C4-2B (cell line): ENCODE data around the gene SNTG2.

Experiments
- H3K27ac ChIP-seq: fragments of 450-650 bp; 2 replicates; pipeline ENCODE4 v1.5.1; 2017
- CTCF ChIP-seq: fragments of 450-650 bp; conservative IDR thresholded peaks from 2 replicates; pipeline ENCODE4 v1.5.1; 2017; ENCODE audit warnings: mild to moderate bottlenecking
- ZFX ChIP-seq: fragments of 450-650 bp; IDR thresholded peaks from 2 replicates; pipeline ENCODE4 v1.6.1; 2017

SNTG2 gene

GRCh38 chr2:1393321-1393720 lies 442.7 kb downstream of the SNTG2 start:
- no peak for TF ChIP-seq CTCF

GRCh38 chr2:1394709-1395408 lies 444.2 kb downstream of the SNTG2 start:
- TF ChIP-seq CTCF, result no peak
- no peak for TF ChIP-seq ZFX

More at GRCh38 chr2:1393321-1393720, 442.7 kb downstream of the SNTG2 start:
- no peak overlapping the region for H3K27ac ChIP-seq

GRCh38 chr2:1397350-1397749 lies 446.7 kb downstream of the SNTG2 start:
- TF ChIP-seq CTCF, result no peak
- TF ChIP-seq ZFX, result no peak
- no peak overlapping the region for H3K27ac ChIP-seq

More at GRCh38 chr2:1394709-1395408, 444.2 kb downstream of the SNTG2 start:
- no peak overlapping the region for H3K27ac ChIP-seq

GRCh38 chr2:1398191-1398590 lies 447.5 kb downstream of the SNTG2 start:
- TF ChIP-seq CTCF (no peak), ZFX (no peak)
- H3K27ac ChIP-seq, result no peak overlapping the region

GRCh38 chr2:1400943-1401735 lies 450.5 kb downstream of the SNTG2 start:
- TF ChIP-seq ZFX (no peak), CTCF (no peak)
- no peak overlapping the region for H3K27ac ChIP-seq

- TF ChIP-seq CTCF (no peak), ZFX (no peak)
- no peak overlapping the region for H3K27ac ChIP-seq
These were observed 451.4 kb downstream of the SNTG2 start for GRCh38 chr2:1402064-1402463.

- TF ChIP-seq CTCF (no peak), ZFX (no peak)
- H3K27ac ChIP-seq, result no peak overlapping the region
These were observed 452.9 kb downstream of the SNTG2 start for GRCh38 chr2:1403565-1403964.
